ENCODE measurements around the gene BDKRB2.

The BDKRB2 gene

DNA sequence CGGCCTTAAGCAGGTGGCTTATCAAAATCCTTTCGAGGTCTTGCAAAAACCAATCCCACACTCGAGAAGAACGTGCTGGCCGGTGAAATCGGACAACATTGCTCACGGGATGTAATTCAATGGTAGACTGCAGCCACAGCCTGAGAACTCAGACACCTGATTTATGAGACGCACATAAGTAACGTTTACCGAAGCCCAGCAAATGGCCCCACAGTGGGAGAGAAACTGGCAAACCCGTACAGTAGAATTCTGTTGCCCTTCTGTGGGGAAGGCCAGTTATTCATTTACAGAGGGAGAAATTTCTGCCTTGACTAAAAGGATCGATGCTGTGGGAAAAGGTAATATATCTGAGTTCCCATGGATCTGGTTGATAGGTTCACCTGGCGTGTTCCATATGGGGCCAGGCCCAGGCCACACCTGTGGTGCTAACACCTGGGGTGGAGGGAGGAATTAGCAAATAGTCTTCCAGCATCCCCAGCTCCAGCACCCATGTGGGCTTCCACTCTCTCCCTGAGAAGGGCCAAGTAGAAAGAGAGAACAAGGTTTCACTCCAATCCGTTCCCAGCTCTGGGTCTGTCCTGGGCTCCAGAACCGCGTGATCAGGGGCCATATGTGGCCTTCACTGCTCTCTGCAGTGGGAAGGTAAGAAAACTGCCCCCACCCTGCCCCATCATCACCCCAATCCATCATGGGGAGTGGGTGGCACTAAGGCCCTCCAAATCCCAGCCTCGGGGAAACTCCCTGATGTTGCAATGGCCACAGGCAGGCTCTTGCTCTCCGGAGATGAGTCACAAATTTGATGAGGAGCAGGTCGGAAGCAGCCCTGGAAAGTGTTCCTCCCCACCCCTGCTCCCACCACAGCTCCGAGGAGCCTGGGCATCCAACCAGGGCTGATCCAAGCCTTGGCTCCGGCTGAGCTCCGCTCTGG is 64.1 kb downstream of the BDKRB2 start:
- Histone ChIP-seq H3K27me3 (ENCODE audit: control insufficient read depth in 1 of 2, insufficient read depth in 2 of 2, low read length in 2 of 2) (no peaks in the 10 kb centered on the region), H3K4me3 (ENCODE audit: low read depth in 1 of 2, low read length in 2 of 2) (peak overlapping the region in 1 of 2 donors; percentile 6), H3K9ac (ENCODE audit: low read depth in 1 of 2, low read length in 2 of 2) (no peak overlapping the region), H3K27ac (ENCODE audit: low read depth, low read length) (no peak overlapping the region), H3K9me3 (ENCODE audit: control insufficient read depth in 1 of 2, low read length in 2 of 2) (peaks cover 0 to 2% of the 10 kb centered on the region in 2 donors), H3K36me3 (ENCODE audit: control insufficient read depth in 1 of 2, insufficient read depth in 2 of 2, low read length in 2 of 2) (no peaks in the 10 kb centered on the region), H3K4me1 (ENCODE audit: control insufficient read depth in 1 of 2, insufficient read depth in 2 of 2, low read length in 2 of 2) (peaks cover 22 to 28% of the 10 kb centered on the region in 2 donors)

GRCh38 chr14:96269359-96269710 is 64.7 kb downstream of the BDKRB2 start:
- peaks cover 0 to 2% of the 10 kb centered on the region in 2 donors for H3K9me3 ChIP-seq (ENCODE audit: control insufficient read depth in 1 of 2, low read length in 2 of 2)
- H3K4me1 ChIP-seq (ENCODE audit: control insufficient read depth in 1 of 2, insufficient read depth in 2 of 2, low read length in 2 of 2), result peaks cover 22 to 28% of the 10 kb centered on the region in 2 donors
- no peak overlapping the region for H3K4me3 ChIP-seq (ENCODE audit: low read depth in 1 of 2, low read length in 2 of 2)
- no peak overlapping the region for H3K27ac ChIP-seq (ENCODE audit: low read depth, low read length)
- H3K27me3 ChIP-seq (ENCODE audit: control insufficient read depth in 1 of 2, insufficient read depth in 2 of 2, low read length in 2 of 2), result no peaks in the 10 kb centered on the region
- no peak overlapping the region for H3K9ac ChIP-seq (ENCODE audit: low read depth in 1 of 2, low read length in 2 of 2)
- no peaks in the 10 kb centered on the region for H3K36me3 ChIP-seq (ENCODE audit: control insufficient read depth in 1 of 2, insufficient read depth in 2 of 2, low read length in 2 of 2)

DNA sequence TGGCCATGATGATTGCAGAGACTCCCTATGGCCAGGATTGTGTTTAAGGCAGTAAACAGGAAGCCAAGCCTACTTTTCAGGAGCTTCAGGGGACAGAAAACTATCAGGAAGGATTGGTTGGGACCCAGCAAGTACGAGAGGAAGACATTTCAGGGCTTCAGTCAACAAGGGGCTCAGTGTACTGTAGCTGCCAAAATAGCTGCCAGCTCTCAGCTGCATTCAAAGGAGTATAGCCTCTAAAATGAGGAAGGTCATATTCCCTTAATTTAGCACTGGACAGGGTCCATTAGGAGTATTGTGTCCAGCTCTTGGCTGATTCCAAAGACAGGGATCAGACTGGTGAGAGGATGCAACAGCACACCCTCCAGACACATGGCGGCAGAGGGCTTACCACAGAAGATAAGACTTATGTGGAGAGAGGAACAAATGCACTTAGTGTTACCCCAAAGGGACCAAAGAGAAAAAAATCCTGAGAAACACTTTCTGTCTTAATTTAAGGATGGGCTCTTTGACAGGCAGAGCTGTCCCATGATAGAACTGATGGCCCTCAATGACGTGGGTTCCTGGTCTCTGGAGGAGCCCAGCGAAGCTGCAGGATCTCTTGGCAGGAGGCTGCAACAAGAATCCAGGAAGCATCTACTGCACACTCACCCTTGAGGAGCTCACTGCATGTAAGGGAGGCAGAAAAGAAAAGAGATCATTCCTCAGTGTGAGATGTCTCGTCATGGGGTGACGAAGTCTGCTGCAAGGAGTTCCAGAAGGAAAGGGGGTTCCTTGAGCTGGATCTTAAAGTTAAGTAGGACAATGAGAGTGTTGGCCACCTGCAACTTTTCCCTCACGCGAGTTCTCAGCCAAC is 66.2 kb downstream of the BDKRB2 start:
- H3K9ac ChIP-seq (ENCODE audit: low read depth in 1 of 2, low read length in 2 of 2), result no peak overlapping the region
- peaks cover 22 to 35% of the 10 kb centered on the region in 2 donors for H3K4me1 ChIP-seq (ENCODE audit: control insufficient read depth in 1 of 2, insufficient read depth in 2 of 2, low read length in 2 of 2)

GRCh38 chr14:96271421-96271762 is 66.8 kb downstream of the BDKRB2 start:
- Histone ChIP-seq H3K4me1 (ENCODE audit: control insufficient read depth in 1 of 2, insufficient read depth in 2 of 2, low read length in 2 of 2) (peaks cover 22 to 38% of the 10 kb centered on the region in 2 donors), H3K4me3 (ENCODE audit: low read depth in 1 of 2, low read length in 2 of 2) (no peak overlapping the region), H3K9me3 (ENCODE audit: control insufficient read depth in 1 of 2, low read length in 2 of 2) (peaks cover 0 to 2% of the 10 kb centered on the region in 2 donors), H3K27ac (ENCODE audit: low read depth, low read length) (no peak overlapping the region), H3K36me3 (ENCODE audit: control insufficient read depth in 1 of 2, insufficient read depth in 2 of 2, low read length in 2 of 2) (no peaks in the 10 kb centered on the region), H3K9ac (ENCODE audit: low read depth in 1 of 2, low read length in 2 of 2) (no peak overlapping the region), H3K27me3 (ENCODE audit: control insufficient read depth in 1 of 2, insufficient read depth in 2 of 2, low read length in 2 of 2) (no peaks in the 10 kb centered on the region)

More for the DNA sequence above, 66.2 kb downstream of the BDKRB2 start:
- Histone ChIP-seq H3K36me3 (ENCODE audit: control insufficient read depth in 1 of 2, insufficient read depth in 2 of 2, low read length in 2 of 2) (no peaks in the 10 kb centered on the region), H3K4me3 (ENCODE audit: low read depth in 1 of 2, low read length in 2 of 2) (no peak overlapping the region), H3K9me3 (ENCODE audit: control insufficient read depth in 1 of 2, low read length in 2 of 2) (peaks cover 0 to 2% of the 10 kb centered on the region in 2 donors), H3K27me3 (ENCODE audit: control insufficient read depth in 1 of 2, insufficient read depth in 2 of 2, low read length in 2 of 2) (no peaks in the 10 kb centered on the region), H3K27ac (ENCODE audit: low read depth, low read length) (no peak overlapping the region)

GRCh38 chr14:96272777-96273473 is 68.3 kb downstream of the BDKRB2 start:
- Histone ChIP-seq H3K27me3 (ENCODE audit: control insufficient read depth in 1 of 2, insufficient read depth in 2 of 2, low read length in 2 of 2) (no peaks in the 10 kb centered on the region), H3K4me1 (ENCODE audit: control insufficient read depth in 1 of 2, insufficient read depth in 2 of 2, low read length in 2 of 2) (peaks cover 17 to 32% of the 10 kb centered on the region in 2 donors), H3K4me3 (ENCODE audit: low read depth in 1 of 2, low read length in 2 of 2) (no peak overlapping the region), H3K9ac (ENCODE audit: low read depth in 1 of 2, low read length in 2 of 2) (no peak overlapping the region), H3K27ac (ENCODE audit: low read depth, low read length) (no peak overlapping the region), H3K36me3 (ENCODE audit: control insufficient read depth in 1 of 2, insufficient read depth in 2 of 2, low read length in 2 of 2) (no peaks in the 10 kb centered on the region), H3K9me3 (ENCODE audit: control insufficient read depth in 1 of 2, low read length in 2 of 2) (peaks cover 5 to 6% of the 10 kb centered on the region in 2 donors)

DNA sequence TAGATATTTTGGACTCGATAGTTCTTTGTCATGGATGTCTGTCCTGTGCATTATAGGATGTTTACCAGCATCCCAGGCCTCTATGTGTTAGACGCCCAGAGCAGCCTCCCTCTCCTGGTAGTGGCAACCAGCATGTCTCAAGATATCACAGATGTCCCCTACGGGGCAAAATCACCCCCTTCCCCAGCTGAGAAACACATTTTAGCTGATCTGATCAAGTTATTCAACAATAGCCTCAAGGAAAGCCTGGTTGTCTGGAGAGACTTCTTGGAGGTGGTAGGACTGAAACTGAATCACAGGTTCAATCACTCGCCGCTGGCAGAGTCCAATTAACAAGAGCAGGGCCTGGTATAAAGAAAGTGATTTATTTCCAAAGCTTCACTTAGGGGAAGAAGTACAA is 69.0 kb downstream of the BDKRB2 start:
- Histone ChIP-seq H3K9ac (ENCODE audit: low read depth in 1 of 2, low read length in 2 of 2) (no peak overlapping the region), H3K36me3 (ENCODE audit: control insufficient read depth in 1 of 2, insufficient read depth in 2 of 2, low read length in 2 of 2) (no peaks in the 10 kb centered on the region), H3K27ac (ENCODE audit: low read depth, low read length) (no peak overlapping the region), H3K27me3 (ENCODE audit: control insufficient read depth in 1 of 2, insufficient read depth in 2 of 2, low read length in 2 of 2) (no peaks in the 10 kb centered on the region), H3K4me1 (ENCODE audit: control insufficient read depth in 1 of 2, insufficient read depth in 2 of 2, low read length in 2 of 2) (peaks cover 11 to 25% of the 10 kb centered on the region in 2 donors), H3K9me3 (ENCODE audit: control insufficient read depth in 1 of 2, low read length in 2 of 2) (peaks cover 12 to 13% of the 10 kb centered on the region in 2 donors), H3K4me3 (ENCODE audit: low read depth in 1 of 2, low read length in 2 of 2) (no peak overlapping the region)

GRCh38 chr14:96274122-96274521 is 69.5 kb downstream of the BDKRB2 start:
- no peak overlapping the region for H3K27ac ChIP-seq (ENCODE audit: low read depth, low read length)
- H3K4me1 ChIP-seq (ENCODE audit: control insufficient read depth in 1 of 2, insufficient read depth in 2 of 2, low read length in 2 of 2), result peaks cover 8 to 20% of the 10 kb centered on the region in 2 donors
- no peak overlapping the region for H3K4me3 ChIP-seq (ENCODE audit: low read depth in 1 of 2, low read length in 2 of 2)
- no peaks in the 10 kb centered on the region for H3K27me3 ChIP-seq (ENCODE audit: control insufficient read depth in 1 of 2, insufficient read depth in 2 of 2, low read length in 2 of 2)
- H3K9ac ChIP-seq (ENCODE audit: low read depth in 1 of 2, low read length in 2 of 2), result no peak overlapping the region
- peaks cover 13 to 14% of the 10 kb centered on the region in 2 donors for H3K9me3 ChIP-seq (ENCODE audit: control insufficient read depth in 1 of 2, low read length in 2 of 2)
- H3K36me3 ChIP-seq (ENCODE audit: control insufficient read depth in 1 of 2, insufficient read depth in 2 of 2, low read length in 2 of 2), result no peaks in the 10 kb centered on the region

GRCh38 chr14:96274543-96274942 is 69.9 kb downstream of the BDKRB2 start:
- Histone ChIP-seq H3K4me1 (ENCODE audit: control insufficient read depth in 1 of 2, insufficient read depth in 2 of 2, low read length in 2 of 2) (peaks cover 4 to 16% of the 10 kb centered on the region in 2 donors), H3K9me3 (ENCODE audit: control insufficient read depth in 1 of 2, low read length in 2 of 2) (peaks cover 13 to 14% of the 10 kb centered on the region in 2 donors), H3K27ac (ENCODE audit: low read depth, low read length) (no peak overlapping the region), H3K9ac (ENCODE audit: low read depth in 1 of 2, low read length in 2 of 2) (no peak overlapping the region), H3K36me3 (ENCODE audit: control insufficient read depth in 1 of 2, insufficient read depth in 2 of 2, low read length in 2 of 2) (no peaks in the 10 kb centered on the region), H3K27me3 (ENCODE audit: control insufficient read depth in 1 of 2, insufficient read depth in 2 of 2, low read length in 2 of 2) (no peaks in the 10 kb centered on the region), H3K4me3 (ENCODE audit: low read depth in 1 of 2, low read length in 2 of 2) (no peak overlapping the region)

DNA sequence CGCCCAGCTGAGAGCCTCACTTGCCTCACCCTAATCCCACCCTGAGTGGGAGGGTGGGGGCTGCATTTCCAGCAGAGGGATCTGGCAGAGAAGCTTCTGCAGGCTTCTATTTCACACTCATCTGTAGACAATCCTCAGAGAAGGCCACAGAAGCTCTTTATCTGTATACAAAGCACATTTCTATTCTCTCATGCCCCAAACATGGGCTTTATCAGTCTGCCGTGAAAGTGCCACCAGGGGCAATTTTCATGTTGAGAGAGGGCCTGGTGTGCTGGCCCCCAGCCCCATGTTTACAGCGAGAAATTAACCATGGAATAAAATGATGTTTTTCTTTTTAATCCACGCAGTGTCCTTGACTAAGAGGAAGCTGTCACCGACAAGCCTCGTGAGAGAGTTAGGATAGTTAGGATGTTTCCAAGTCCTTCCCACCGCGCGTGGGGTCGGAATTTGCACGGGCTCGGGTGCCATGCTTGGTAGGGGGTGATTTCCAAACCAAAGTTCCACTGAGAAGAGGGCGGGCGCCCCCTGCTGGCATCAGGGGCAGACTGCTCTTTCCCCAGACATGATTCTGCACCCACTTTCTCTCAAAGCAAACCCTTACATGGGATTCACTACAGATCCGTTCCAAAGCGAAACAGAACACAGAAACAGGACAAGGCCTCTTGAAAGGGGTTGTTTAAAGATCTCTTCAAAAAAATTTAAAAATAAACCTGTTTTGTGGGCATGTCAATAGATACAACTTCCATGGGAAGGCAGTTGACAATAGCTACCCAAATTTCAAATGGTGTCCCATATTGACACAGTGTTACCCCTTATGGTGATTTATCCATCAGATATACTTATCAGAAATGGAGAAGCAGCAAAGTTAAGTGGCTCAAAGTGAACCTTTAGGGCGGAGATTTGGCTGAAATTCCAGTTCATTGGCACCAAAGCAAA is 70.8 kb downstream of the BDKRB2 start:
- H3K27ac ChIP-seq (ENCODE audit: low read depth, low read length), result no peak overlapping the region
- no peaks in the 10 kb centered on the region for H3K36me3 ChIP-seq (ENCODE audit: control insufficient read depth in 1 of 2, insufficient read depth in 2 of 2, low read length in 2 of 2)
- H3K4me3 ChIP-seq (ENCODE audit: low read depth in 1 of 2, low read length in 2 of 2), result no peak overlapping the region
- H3K9me3 ChIP-seq (ENCODE audit: control insufficient read depth in 1 of 2, low read length in 2 of 2), result peaks cover 13 to 14% of the 10 kb centered on the region in 2 donors
- no peaks in the 10 kb centered on the region for H3K27me3 ChIP-seq (ENCODE audit: control insufficient read depth in 1 of 2, insufficient read depth in 2 of 2, low read length in 2 of 2)
- H3K4me1 ChIP-seq (ENCODE audit: control insufficient read depth in 1 of 2, insufficient read depth in 2 of 2, low read length in 2 of 2), result peaks cover 4 to 14% of the 10 kb centered on the region in 2 donors
- no peak overlapping the region for H3K9ac ChIP-seq (ENCODE audit: low read depth in 1 of 2, low read length in 2 of 2)

Data from duodenal mucosa (tissue), 2 donors.